CD8-positive, alpha-beta memory T cell (primary cell): ENCODE measurements around the gene SPPL3. TPM values are rescaled to one million over a fixed set of nuclear protein-coding genes. Genes with fewer than 3 reads are reported as not detected.

Experiments used
- CTCF ChIA-PET: fragments of 350-600 bp; sonication (Branson Sonifier 250); formaldehyde crosslinking; loops from one replicate; lab custom pipeline; 2021; ENCODE audit warnings: antibody characterized with exemption; lab: Charles Lee
- POLR2A ChIA-PET: fragments of 350-600 bp; sonication (Branson Sonifier 250); formaldehyde crosslinking; loops from one replicate; lab custom pipeline; 2021; ENCODE audit warnings: antibody characterized with exemption; lab: Charles Lee
- DNase-seq, 5 donors: peaks; one replicate each; pipeline versions ENCODE4 v3.0.0 to v3.0.0-alpha.2; 2020 to 2022; ENCODE audit warnings: mixed read lengths in 1 of 5
- H3K27ac ChIP-seq: one replicate; pipeline ENCODE4 v1.7.0; 2013; ENCODE audit warnings: low read depth, mild to moderate bottlenecking, low read length, moderate library complexity
- H3K27me3 ChIP-seq: 2 replicates; pipeline ENCODE4 v1.7.0; 2013; ENCODE audit warnings: low read length, mild to moderate bottlenecking; ENCODE audit not compliant: insufficient read depth, poor library complexity, severe bottlenecking
- H3K36me3 ChIP-seq: 2 replicates; pipeline ENCODE4 v1.7.0; 2013; ENCODE audit warnings: mild to moderate bottlenecking, low read length, moderate library complexity; ENCODE audit not compliant: insufficient read depth
- H3K4me1 ChIP-seq: 2 replicates; pipeline ENCODE4 v1.7.0; 2013; ENCODE audit warnings: mild to moderate bottlenecking, low read length, moderate library complexity; ENCODE audit not compliant: insufficient read depth
- H3K4me3 ChIP-seq: 2 replicates; pipeline ENCODE4 v1.7.0; 2013; ENCODE audit warnings: mild to moderate bottlenecking, low read length
- H3K9me3 ChIP-seq: 2 replicates; pipeline ENCODE4 v1.7.0; 2013; ENCODE audit warnings: mild to moderate bottlenecking, low read length
- H3K27ac Mint-ChIP-seq, 8 donors: one replicate each; pipeline ENCODE4 v1.8.0; 2020 to 2021; ENCODE audit warnings: mixed read lengths in 8 of 8, mild to moderate bottlenecking in 6 of 8, inconsistent platforms in 3 of 8, moderate library complexity in 3 of 8
- H3K27me3 Mint-ChIP-seq, 2 donors: one replicate each; pipeline ENCODE4 v1.8.0; 2020 to 2021; ENCODE audit warnings: mixed read lengths in 2 of 2, mild to moderate bottlenecking in 1 of 2, moderate library complexity in 1 of 2
- H3K36me3 Mint-ChIP-seq, 3 donors: one replicate each; pipeline ENCODE4 v1.8.0; 2020 to 2021; ENCODE audit warnings: mixed read lengths in 3 of 3, inconsistent platforms in 1 of 3, mild to moderate bottlenecking in 1 of 3
- H3K4me1 Mint-ChIP-seq, 3 donors: one replicate each; pipeline ENCODE4 v1.8.0; 2020 to 2021; ENCODE audit warnings: mixed read lengths in 3 of 3, inconsistent platforms in 1 of 3, mild to moderate bottlenecking in 1 of 3
- H3K4me3 Mint-ChIP-seq, 7 donors: one replicate each; pipeline ENCODE4 v1.8.0; 2020 to 2021; ENCODE audit warnings: mixed read lengths in 7 of 7, mild to moderate bottlenecking in 6 of 7, moderate library complexity in 4 of 7, inconsistent platforms in 2 of 7
- H3K9me3 Mint-ChIP-seq, 5 donors: one replicate each; pipeline ENCODE4 v1.8.0; 2020 to 2022; ENCODE audit warnings: mixed read lengths in 5 of 5, mild to moderate bottlenecking in 3 of 5, moderate library complexity in 2 of 5, inconsistent platforms in 1 of 5
- polyA plus RNA-seq: library from polyadenylated mRNA; unstranded; fragments of 300-500 nt; fragmentation: Illumina TruSeq; gene quantifications from one replicate; pipeline ENCODE4 v1.2.3, GENCODE V29; 2021
- total RNA-seq, 2 experiments: library from RNA; stranded (reverse); gene quantifications; one replicate each; pipeline ENCODE4 v1.2.3, GENCODE V29; 2021

The SPPL3 gene
- total and polyA plus RNA-seq, 3 experiments from 2014 or later, result 33.1 to 35.6 (median 34.9) TPM

DNA sequence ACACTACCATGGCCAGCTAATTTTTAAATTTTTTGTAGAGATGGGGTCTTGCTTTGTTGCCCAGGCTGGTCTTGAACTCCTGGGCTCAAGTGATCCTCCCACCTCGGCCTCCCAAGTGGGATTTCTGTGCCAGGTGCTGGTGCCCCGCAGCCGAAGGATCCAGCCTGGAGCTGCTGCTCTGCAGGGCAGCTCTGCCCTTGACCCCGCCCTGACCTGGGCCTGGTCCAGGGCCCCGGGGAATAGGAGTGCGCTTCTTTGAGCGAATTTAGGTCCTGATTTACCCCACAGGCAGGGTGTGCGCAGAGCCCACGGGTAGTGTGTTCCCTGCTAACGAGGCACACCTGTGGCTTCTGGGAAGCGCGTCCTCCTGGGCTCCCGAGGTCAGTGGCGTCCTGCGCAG lies 163.3 kb downstream of the SPPL3 start:
- H3K27me3 ChIP-seq, result no peaks in the 10 kb centered on the region
- peaks cover 0 to 15% (median 3%) of the 10 kb centered on the region in 3 donors for H3K36me3 Mint-ChIP-seq
- H3K27me3 Mint-ChIP-seq, result no peaks in the 10 kb centered on the region
- H3K27ac ChIP-seq, result no peak overlapping the region
- POLR2A ChIA-PET, result no interaction called here
- H3K4me1 ChIP-seq, result no peaks in the 10 kb centered on the region
- DNase-seq, result no peak
- H3K4me1 Mint-ChIP-seq, result no peaks in the 10 kb centered on the region
- no peaks in the 10 kb centered on the region for H3K9me3 Mint-ChIP-seq
- H3K4me3 Mint-ChIP-seq, result no peak overlapping the region
- H3K27ac Mint-ChIP-seq, result no peak overlapping the region
- no peak overlapping the region for H3K4me3 ChIP-seq
- CTCF ChIA-PET, result no interaction called here
- no peaks in the 10 kb centered on the region for H3K36me3 ChIP-seq
- H3K9me3 ChIP-seq, result no peaks in the 10 kb centered on the region

DNA sequence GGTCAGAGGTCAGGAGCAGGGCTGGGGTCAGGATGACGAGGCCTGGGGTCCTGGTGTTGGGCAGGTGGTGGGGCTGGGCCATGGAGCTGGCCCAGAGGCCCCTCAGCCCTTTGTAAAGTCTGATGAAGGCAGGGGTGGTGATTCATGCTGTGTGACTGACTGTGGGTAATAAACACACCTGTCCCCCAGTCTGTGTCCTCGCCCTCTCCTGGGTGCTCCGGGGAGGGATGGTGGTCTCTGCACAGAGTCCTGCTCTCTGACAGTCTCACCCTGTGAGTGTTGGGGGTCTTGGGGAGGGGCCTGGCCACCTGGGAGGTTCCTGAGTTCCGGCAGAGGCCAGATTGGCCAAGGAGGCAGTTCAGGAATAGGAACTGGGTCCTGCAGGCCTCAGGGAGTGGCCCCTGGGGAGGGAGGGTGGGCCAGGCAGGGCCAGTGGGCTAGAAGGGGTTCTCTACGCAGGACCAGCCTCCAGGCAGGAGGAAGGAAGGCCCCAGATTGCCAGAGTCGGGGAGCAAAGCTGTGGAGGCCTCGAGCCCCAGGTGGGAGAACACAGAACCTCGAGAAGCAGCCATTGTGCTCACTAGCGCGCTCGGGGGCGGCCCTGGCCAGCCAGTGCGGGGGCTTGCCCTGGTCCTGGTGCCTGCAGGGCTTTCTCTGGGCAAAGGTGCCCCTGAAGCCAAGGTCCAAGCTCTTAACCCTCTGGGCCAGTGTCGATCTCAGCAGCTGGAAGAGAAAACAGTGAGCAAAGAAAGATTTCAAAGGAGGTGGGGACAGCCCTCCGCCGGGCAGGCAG lies 164.1 kb downstream of the SPPL3 start:
- no peak overlapping the region for H3K4me3 ChIP-seq
- POLR2A ChIA-PET, result no interaction called here
- no peak for DNase-seq
- Mint-ChIP-seq H3K4me1 (no peaks in the 10 kb centered on the region), H3K9me3 (no peaks in the 10 kb centered on the region), H3K27me3 (no peaks in the 10 kb centered on the region), H3K4me3 (no peak overlapping the region), H3K27ac (peak overlapping the region in 1 of 8 donors; percentile 41), H3K36me3 (peaks cover 0 to 16% (median 3%) of the 10 kb centered on the region in 3 donors)
- CTCF ChIA-PET, result no interaction called here
- H3K9me3 ChIP-seq, result no peaks in the 10 kb centered on the region
- no peaks in the 10 kb centered on the region for H3K4me1 ChIP-seq
- no peak overlapping the region for H3K27ac ChIP-seq
- no peaks in the 10 kb centered on the region for H3K36me3 ChIP-seq
- H3K27me3 ChIP-seq, result no peaks in the 10 kb centered on the region

DNA sequence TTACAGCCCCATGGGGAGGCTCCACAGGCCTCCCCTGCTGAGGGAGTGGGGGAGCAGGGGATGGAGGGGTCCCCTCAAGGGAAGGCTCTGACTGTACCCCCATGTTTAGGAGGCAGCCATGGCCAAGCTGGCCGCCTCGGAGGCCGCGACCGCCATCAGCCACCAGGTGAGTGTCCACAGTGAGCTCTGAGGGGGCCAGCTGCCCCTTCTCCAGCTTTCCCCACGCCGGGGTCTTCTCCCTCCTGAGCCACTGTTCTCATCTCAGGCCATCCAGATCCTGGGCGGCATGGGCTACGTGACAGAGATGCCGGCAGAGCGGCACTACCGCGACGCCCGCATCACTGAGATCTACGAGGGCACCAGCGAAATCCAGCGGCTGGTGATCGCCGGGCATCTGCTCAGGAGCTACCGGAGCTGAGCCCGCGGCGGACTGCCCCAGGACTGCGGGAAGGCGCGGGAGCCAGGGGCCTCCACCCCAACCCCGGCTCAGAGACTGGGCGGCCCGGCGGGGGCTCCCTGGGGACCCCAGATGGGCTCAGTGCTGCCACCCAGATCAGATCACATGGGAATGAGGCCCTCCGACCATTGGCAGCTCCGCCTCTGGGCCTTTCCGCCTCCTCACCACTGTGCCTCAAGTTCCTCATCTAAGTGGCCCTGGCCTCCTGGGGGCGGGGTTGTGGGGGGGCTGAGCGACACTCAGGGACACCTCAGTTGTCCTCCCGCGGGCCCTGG lies 165.0 kb downstream of the SPPL3 start:
- H3K36me3 ChIP-seq, result no peaks in the 10 kb centered on the region
- Mint-ChIP-seq H3K27ac (no peak overlapping the region), H3K27me3 (no peaks in the 10 kb centered on the region), H3K9me3 (no peaks in the 10 kb centered on the region), H3K36me3 (peaks cover 0 to 19% (median 5%) of the 10 kb centered on the region in 3 donors), H3K4me3 (no peak overlapping the region), H3K4me1 (peaks cover 0 to 1% (median 0%) of the 10 kb centered on the region in 3 donors)
- H3K9me3 ChIP-seq, result no peaks in the 10 kb centered on the region
- POLR2A ChIA-PET, result no interaction called here
- H3K27me3 ChIP-seq, result no peaks in the 10 kb centered on the region
- DNase-seq, result no peak
- no peak overlapping the region for H3K27ac ChIP-seq
- CTCF ChIA-PET, result no interaction called here
- no peaks in the 10 kb centered on the region for H3K4me1 ChIP-seq
- no peak overlapping the region for H3K4me3 ChIP-seq

DNA sequence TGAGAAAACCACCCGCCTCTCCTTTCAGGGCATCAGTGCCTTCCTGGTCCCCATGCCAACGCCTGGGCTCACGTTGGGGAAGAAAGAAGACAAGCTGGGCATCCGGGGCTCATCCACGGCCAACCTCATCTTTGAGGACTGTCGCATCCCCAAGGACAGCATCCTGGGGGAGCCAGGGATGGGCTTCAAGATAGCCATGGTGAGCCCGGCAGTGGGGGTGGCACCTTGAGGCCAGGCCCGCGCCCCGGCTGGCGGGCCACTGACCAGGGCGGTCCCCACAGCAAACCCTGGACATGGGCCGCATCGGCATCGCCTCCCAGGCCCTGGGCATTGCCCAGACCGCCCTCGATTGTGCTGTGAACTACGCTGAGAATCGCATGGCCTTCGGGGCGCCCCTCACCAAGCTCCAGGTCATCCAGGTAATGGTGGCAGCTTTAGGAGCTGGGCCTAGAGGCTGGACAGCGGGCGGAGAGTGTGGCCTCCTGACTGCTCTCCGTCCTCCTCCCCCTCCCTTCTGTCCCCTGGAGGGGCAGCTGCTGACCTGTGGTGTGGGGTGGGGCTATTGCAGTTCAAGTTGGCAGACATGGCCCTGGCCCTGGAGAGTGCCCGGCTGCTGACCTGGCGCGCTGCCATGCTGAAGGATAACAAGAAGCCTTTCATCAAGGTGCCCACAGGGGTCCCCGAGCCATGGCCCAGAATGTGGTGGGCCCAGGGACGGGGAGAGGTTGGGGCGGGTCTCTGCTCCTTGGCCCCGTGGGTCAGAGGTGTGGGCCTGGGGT lies 165.7 kb downstream of the SPPL3 start:
- H3K9me3 ChIP-seq, result no peaks in the 10 kb centered on the region
- H3K4me1 ChIP-seq, result no peaks in the 10 kb centered on the region
- peaks cover 0 to 23% (median 8%) of the 10 kb centered on the region in 3 donors for H3K36me3 Mint-ChIP-seq
- no peaks in the 10 kb centered on the region for H3K9me3 Mint-ChIP-seq
- no peaks in the 10 kb centered on the region for H3K27me3 ChIP-seq
- no peak overlapping the region for H3K4me3 ChIP-seq
- POLR2A ChIA-PET, result no interaction called here
- no peak overlapping the region for H3K27ac ChIP-seq
- H3K36me3 ChIP-seq, result no peaks in the 10 kb centered on the region
- no peak overlapping the region for H3K27ac Mint-ChIP-seq
- no peak overlapping the region for H3K4me3 Mint-ChIP-seq
- DNase-seq, result no peak
- CTCF ChIA-PET, result no interaction called here
- H3K4me1 Mint-ChIP-seq, result peaks cover 0 to 2% (median 0%) of the 10 kb centered on the region in 3 donors
- H3K27me3 Mint-ChIP-seq, result no peaks in the 10 kb centered on the region

DNA sequence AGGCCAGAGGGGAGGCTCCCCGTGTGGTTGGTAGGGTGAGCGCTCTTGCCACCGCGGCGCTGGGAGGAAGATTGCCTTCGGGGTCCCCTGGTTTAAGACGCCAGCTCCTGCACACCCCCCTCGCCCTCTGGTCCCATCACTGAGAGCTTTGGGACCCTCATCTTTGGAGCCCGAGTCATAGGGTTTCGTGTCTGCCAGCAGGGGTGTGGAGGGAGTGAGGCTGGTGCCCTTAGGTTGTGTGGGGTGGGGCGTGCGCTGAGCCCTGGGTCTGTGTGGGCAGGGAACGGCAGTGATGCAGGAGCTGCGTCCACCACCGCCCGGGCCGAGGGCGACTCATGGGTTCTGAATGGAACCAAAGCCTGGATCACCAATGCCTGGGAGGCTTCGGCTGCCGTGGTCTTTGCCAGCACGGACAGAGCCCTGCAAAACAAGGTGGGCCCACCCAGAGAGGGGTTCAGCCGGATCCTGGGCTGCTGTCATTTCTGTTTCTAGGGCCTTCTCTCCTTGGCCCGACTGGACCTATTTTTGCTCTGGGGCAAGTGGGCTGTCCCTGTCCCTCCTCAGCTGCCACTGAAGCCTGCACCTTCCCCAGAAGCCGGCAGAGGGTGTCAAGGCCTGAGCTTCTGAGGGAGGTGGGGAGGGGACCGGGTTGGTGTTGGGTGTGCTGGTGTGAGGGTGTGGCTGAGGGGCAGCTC lies 166.5 kb downstream of the SPPL3 start:
- Mint-ChIP-seq H3K4me1 (peaks cover 0 to 2% (median 0%) of the 10 kb centered on the region in 3 donors), H3K4me3 (no peak overlapping the region), H3K27me3 (no peaks in the 10 kb centered on the region), H3K27ac (no peak overlapping the region), H3K36me3 (peaks cover 0 to 25% (median 8%) of the 10 kb centered on the region in 3 donors), H3K9me3 (no peaks in the 10 kb centered on the region)
- Histone ChIP-seq H3K27me3 (no peaks in the 10 kb centered on the region), H3K4me3 (no peak overlapping the region), H3K36me3 (no peaks in the 10 kb centered on the region), H3K9me3 (no peaks in the 10 kb centered on the region), H3K4me1 (no peaks in the 10 kb centered on the region), H3K27ac (no peak overlapping the region)
- CTCF ChIA-PET, result no interaction called here
- POLR2A ChIA-PET, result no interaction called here
- no peak for DNase-seq

DNA sequence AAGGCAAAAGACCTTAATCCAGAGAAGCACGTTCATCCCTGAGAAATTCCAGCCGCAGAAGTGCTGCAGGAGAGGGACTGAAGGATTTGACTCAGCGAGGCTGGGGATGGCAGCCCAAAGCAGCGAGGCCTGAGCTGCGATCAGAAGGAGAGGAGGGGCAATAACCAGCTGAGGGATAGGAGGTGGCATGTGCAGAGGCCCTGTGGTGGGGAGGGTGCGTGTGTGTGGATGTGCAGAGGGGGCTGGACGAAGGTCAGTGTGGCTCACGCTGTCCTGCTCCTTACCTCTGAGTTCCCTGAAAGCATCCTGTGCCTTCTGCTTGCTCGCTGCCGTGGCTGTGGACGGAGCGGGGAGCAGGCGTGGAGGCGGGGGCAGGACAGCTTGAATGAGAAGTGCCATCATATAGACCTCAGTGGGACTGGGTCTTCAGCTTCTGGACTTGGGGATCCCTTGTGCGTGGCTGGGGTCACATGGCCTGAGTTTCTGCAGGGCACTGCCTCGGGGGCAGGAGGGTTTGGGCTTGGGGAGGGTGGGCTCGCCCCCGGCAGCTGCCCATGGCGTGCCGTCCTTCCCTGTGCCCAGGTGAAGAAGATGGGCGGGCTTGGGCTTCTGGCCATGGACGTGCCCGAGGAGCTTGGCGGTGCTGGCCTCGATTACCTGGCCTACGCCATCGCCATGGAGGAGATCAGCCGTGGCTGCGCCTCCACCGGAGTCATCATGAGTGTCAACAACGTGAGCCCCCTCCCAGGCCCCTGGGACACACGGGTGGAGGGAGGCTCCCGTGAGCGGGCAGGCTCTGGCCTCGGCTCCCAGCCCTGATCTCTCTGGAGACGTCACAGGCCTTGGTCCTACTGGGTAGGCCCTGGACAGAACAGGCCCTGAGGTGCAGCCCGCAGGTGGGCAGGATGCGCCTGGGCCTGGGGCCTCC lies 167.5 kb downstream of the SPPL3 start:
- Histone ChIP-seq H3K36me3 (no peaks in the 10 kb centered on the region), H3K4me1 (no peaks in the 10 kb centered on the region), H3K27ac (no peak overlapping the region), H3K9me3 (no peaks in the 10 kb centered on the region), H3K4me3 (no peak overlapping the region), H3K27me3 (no peaks in the 10 kb centered on the region)
- peaks cover 0 to 2% (median 0%) of the 10 kb centered on the region in 3 donors for H3K4me1 Mint-ChIP-seq
- H3K27me3 Mint-ChIP-seq, result no peaks in the 10 kb centered on the region
- no peak overlapping the region for H3K27ac Mint-ChIP-seq
- DNase-seq, result no peak
- H3K36me3 Mint-ChIP-seq, result peaks cover 0 to 27% (median 8%) of the 10 kb centered on the region in 3 donors
- CTCF ChIA-PET, result no interaction called here
- no peaks in the 10 kb centered on the region for H3K9me3 Mint-ChIP-seq
- POLR2A ChIA-PET, result no interaction called here
- no peak overlapping the region for H3K4me3 Mint-ChIP-seq

DNA sequence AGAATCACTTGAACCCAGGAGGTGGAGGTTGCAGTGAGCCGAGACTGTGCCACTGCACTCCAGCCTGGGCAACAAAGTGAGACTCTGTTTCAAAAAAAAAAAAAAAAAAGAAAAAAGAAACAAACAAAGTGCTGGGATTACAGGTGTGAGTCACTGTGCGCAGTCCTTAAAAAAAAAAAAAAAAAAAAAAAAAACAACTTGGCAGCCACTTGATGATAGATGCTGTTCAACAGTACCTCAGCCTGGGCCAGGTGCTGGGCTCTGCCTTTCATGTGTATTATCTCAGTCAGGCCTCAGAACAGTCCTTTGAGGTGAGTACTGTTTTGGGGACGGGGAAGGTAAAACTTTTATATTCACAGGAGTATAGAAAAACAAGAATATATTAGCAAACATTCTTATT lies 169.0 kb downstream of the SPPL3 start:
- H3K36me3 Mint-ChIP-seq, result peaks cover 4 to 32% (median 14%) of the 10 kb centered on the region in 3 donors
- H3K4me3 ChIP-seq, result no peak overlapping the region

More for the DNA sequence above, 169.0 kb downstream of the SPPL3 start:
- DNase-seq, result no peak
- Histone ChIP-seq H3K9me3 (no peaks in the 10 kb centered on the region), H3K27me3 (no peaks in the 10 kb centered on the region), H3K36me3 (no peaks in the 10 kb centered on the region), H3K27ac (no peak overlapping the region), H3K4me1 (no peaks in the 10 kb centered on the region)
- Mint-ChIP-seq H3K27ac (no peak overlapping the region), H3K4me3 (no peak overlapping the region), H3K4me1 (peaks cover 0 to 2% (median 0%) of the 10 kb centered on the region in 3 donors), H3K27me3 (no peaks in the 10 kb centered on the region), H3K9me3 (no peaks in the 10 kb centered on the region)
- ChIA-PET CTCF (no interaction called here), POLR2A (no interaction called here)
